GM12801 (cell line): Measurements from ENCODE around the gene TSC2.

Source experiments
- CTCF ChIP-seq: IDR thresholded peaks from one replicate; pipeline ENCODE4 v1.5.1; 2011; ENCODE audit warnings: control low read depth; ENCODE audit not compliant: insufficient read length; ENCODE audit errors: extremely low read depth

Gene TSC2

GRCh38 chr16:2030036-2030435 is 17.7 kb upstream of the TSC2 start:
- no peak for TF ChIP-seq CTCF

GRCh38 chr16:2031081-2031577 is 16.7 kb upstream of the TSC2 start:
- no peak for TF ChIP-seq CTCF

GRCh38 chr16:2032285-2033056 is 15.3 kb upstream of the TSC2 start:
- no peak for TF ChIP-seq CTCF

GRCh38 chr16:2033057-2033908 is 14.5 kb upstream of the TSC2 start:
- TF ChIP-seq CTCF: no peak

- no peak for TF ChIP-seq CTCF
Observed at GRCh38 chr16:2034696-2035430, 12.9 kb upstream of the TSC2 start.

- TF ChIP-seq CTCF: no peak
Observed at GRCh38 chr16:2035431-2036199, 12.2 kb upstream of the TSC2 start.
